GM18508 (cell line): ENCODE data around the gene LLGL2.
"Not testable (repeated sequence)": the region's sequence is repeated elsewhere in the genome, so short reads cannot be mapped to it uniquely, and the experiment has no call there.

Experiments used
- ATAC-seq: cut with Tn5 transposase; IDR thresholded peaks from one replicate; pipeline ENCODE4 v1.9.1; 2021; ENCODE audit warnings: moderate number of reproducible peaks; ENCODE audit not compliant: insufficient read depth, unreplicated experiment

The LLGL2 gene

DNA sequence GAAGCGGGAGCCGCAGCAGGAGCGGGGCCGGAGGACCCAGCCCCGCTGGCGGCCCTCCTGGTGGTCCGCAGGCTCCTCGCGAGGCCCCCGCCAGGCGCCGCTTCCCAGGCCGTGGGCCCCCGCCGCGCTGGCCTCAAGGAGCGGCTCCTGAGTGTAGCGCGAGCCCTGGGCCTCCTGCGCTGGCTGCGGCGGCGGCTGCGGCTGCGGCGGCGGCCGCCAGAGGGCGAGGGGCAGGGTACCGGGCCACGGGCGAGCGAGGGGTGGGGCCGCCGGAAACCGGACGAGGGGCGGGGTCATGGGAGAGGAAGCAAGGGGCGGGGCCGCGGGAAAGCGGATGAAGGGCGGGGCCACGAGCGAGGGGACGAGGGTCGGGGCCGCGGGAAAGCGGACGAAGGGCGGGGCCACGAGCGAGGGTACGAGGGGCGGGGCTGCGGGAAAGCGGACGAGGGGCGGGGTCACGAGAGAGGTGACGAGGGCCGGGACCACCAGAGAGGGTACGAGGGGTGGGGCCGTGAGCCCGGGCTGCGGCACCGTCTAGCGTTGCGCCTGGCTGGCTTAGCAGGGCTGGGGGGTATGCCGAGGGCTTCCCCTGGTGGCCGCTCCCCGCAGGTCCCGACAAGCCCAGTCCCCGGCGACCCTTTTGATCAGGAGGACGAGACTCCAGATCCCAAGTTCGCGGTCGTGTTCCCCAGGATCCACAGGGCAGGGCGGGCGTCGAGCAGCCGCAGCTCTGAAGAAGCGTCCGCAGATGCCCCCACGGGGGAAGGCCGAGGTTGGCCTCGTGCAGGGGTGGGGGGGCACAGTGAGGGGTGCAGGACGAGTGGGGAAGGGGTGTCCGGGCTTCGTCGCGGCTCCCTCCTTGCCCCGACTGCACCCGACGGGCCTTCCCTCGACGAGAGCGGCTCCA lies 63.8 kb downstream of the LLGL2 start:
- ATAC-seq = no peak

DNA sequence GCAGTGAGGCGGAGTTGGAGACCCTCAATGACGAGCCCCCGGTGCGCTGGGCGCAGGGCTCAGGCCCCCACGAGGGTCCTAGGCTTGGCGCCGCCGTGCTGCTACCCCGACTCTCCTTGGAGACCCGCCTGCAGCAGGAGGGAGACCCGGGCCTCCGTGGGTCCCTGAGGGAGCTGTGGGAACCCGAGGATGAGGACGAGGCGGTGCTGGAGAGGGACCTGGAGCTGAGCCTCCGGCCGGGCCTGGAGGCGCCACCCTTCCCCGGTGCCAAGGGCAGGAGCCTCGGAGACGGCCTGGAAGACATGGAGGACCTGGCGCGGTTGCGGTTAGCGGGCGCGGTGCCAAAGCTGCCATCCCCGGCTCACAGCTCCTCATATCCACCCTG lies 64.4 kb downstream of the LLGL2 start:
- ATAC-seq = no peak

DNA sequence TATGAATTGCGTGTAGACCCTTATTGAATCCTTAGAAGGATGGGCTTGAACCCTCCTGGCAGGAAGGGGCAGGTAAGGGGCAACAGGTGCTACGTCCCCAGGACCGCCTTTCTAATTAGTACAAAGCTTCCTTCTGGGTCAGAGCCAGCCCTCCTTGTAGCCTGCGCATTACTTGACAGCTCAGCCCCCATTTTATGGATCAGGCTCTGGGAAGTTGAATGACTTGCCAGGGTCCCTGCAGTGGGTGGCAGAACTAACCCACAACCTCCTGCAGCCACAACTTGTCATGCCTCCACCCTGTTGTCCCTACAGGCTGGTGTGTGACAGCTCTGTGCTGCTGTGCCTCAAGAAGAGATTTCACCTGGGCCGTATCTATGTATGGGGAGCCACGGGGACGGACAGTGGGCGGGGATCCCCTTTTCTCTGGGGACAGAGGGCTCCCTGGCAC lies 64.8 kb downstream of the LLGL2 start:
- no peak for ATAC-seq

DNA sequence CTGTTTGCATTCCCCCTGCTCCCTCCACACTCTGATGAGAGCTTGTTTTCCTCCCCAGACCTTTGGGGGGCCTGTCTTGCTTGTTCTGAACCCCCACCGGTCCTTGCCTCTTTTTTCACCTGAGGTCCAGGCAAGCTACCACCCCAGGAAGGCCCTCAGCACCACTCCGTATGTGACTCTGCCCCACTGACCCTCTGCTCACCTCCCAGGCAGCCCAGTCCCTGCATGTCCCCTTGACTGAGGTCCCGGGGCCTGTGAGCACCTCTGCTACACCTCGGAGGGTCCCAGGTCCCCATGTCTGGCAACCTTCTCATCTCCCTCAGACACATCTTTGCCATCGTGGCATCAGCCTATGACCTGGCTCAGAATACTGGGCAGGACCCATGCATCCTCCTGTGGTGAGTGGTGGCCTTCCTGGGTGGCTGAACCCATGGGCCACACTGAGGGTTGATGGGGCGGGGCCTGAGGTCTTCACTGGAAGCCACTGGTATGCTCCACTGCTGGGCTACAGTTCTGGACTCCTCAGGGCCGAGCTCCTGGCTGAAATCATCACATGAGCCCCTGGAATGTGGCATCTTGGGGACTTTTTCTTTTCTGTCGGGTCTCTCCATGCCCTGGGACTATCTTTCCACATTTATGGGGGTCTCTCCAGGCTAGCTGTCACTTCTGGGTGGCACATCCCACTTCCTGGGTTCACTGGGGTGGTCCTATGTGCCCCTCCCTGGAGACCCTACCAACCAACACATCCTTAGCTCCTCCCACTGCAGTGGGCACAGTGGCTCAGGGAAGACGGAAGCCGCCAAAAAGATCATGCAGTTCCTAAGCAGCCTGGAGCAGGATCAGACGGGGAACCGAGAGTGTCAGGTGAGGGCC lies 65.6 kb downstream of the LLGL2 start:
- ATAC-seq = no peak

DNA sequence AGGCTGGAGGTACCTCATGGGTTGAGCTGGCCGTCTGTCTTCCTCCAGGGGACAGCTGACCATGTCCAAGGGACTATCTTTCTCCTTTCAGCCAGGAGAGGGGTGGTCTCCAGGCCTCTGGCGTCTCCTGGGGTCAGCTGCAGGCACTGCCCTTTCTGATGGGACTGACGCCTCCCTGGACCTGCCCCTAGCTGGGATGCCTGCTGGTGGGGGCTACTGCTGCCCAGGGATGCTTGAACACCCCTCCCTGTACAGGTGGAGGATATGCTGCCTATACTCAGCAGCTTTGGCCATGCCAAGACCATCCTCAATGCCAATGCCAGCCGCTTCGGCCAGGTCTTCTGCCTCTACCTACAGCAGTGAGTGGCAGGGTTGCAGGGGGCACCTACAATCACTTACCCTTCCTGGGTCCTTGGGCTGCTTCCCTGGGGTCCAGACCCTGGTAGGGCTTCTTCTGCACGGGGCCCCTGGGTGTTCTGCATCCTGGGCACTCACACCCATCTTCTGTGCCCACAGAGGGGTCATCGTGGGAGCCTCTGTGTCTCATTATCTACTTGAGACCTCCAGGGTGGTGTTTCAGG lies 66.3 kb downstream of the LLGL2 start:
- no peak for ATAC-seq

DNA sequence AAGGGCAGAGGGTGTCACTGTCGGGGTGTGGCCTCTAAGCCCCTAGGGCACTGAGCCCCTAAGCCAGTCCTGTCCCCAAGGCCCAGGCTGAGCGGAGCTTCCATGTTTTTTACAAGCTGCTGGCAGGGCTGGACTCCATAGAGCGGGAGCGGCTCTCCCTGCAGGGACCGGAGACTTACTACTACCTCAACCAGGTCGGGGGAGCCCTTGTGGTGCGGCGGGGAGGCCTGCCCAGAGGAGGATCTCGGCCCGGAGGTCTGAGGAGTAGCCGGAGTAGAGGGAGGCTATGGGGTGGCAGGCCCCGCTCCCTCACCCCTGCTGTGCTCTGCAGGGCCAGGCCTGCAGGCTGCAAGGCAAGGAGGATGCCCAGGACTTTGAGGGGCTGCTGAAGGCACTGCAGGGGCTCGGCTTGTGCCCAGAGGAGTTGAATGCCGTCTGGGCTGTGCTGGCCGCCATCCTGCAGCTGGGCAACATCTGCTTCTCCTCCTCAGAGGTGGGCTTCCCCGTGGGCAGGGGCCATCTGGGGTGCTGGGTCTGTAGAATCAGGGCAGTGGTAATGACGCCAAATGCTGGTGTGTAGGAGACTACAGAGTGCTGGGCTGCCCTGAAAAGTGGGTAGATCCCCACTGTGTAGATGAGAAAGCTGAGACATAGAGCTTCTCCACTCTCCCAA lies 67.0 kb downstream of the LLGL2 start:
- ATAC-seq = no peak

DNA sequence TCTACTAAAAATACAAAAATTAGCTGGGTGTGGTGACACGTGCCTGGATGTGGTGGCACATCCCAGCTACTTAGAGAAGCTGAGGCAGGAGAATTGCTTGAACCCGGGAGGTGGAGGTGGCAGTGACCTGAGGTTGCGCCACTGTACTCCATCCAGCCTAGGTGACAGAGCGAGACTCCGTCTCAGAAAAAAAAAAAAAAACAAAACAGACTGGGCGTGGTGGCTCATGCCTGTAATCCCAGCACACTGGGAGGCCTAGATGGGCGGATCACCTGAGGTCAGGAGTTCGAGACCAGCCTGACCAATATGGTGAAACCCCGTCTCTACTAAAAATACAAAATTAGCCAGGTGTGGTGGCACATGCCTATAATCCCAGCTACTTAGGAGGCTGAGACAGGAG lies 67.9 kb downstream of the LLGL2 start:
- not testable (repeated sequence) for ATAC-seq

DNA sequence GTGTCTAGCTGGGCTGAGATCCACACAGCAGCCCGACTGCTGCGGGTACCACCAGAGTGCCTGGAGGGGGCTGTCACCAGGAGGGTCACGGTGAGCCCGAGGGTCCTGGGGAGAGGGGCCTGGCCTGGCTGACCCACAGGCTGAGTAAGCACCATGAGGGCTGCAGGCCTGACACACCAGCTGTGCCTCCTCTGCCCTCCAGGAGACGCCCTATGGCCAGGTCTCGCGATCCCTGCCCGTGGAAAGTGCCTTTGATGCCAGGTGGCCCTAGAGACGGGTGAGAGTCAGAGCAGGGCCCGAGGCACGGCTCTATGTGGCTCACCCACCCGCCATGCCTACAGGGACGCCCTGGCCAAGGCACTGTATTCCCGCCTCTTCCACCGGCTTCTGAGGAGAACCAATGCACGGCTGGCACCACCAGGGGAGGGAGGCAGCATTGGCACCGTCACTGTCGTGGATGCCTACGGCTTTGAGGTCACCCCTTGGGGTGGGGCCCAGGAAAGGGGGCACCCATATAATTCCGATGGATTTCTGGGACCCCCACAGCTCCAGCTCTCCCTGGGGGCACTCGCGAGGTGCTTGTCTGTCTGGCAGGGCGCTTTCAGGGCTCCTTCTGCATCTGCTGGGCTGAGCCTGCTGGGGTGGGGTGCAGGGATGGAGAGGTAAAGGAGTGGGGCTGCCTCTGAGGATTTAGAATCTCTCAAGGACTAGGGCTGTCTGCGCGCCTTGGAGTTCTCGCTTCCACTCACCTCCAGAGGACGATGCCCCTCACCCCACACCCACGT lies 69.2 kb downstream of the LLGL2 start:
- no peak for ATAC-seq

DNA sequence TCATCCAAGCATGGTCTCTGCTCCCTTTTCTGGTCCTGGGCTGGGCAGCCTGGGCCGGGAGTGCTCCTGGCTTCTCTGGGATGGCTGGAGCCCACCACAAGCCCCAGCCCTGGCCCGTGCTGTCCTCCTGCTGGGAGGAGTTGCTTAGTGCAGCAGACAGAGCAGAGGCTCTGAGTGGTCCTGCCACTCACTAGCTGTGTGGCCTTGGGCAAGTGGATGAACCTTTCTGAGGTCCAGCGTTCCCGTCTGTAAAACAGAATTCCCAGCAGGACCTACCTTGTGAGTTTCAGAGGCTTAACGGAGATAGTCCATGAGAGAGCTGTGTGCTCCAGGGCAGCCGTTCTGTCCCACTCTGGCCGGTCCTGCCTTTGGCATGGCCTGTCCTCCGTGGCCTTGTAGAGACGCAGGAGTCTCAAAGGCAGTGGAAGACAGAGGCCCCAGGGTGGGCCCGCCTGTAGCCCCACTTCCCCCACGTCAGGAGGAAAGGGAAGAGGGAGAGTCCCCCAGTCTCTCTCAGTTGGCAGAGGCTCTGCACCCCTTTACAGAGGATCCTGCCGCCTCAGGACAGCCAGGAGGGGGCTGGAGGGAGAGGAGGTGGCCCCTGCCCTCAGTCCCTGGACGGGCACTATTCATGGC lies 69.9 kb downstream of the LLGL2 start:
- ATAC-seq = no peak

DNA sequence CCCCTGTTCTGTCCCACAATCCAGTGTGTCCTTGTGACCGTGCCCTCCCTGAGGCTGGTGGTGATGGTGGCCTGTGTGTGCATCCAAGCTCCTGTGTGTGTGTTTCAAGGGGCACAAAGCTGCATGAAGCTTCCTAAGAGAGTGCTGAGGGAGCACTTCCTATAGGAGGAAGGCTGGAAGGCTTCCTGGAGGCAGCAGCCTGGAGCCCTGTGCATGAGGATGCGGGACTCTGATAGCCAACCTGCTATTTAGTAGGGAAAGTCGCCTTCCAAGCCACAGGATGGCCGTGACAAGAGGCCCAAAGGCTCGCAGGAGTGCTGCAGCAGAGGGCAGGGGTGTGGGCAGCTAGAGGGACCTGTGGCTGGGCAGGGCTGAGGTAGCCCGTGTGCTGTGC lies 70.4 kb downstream of the LLGL2 start:
- no peak for ATAC-seq

DNA sequence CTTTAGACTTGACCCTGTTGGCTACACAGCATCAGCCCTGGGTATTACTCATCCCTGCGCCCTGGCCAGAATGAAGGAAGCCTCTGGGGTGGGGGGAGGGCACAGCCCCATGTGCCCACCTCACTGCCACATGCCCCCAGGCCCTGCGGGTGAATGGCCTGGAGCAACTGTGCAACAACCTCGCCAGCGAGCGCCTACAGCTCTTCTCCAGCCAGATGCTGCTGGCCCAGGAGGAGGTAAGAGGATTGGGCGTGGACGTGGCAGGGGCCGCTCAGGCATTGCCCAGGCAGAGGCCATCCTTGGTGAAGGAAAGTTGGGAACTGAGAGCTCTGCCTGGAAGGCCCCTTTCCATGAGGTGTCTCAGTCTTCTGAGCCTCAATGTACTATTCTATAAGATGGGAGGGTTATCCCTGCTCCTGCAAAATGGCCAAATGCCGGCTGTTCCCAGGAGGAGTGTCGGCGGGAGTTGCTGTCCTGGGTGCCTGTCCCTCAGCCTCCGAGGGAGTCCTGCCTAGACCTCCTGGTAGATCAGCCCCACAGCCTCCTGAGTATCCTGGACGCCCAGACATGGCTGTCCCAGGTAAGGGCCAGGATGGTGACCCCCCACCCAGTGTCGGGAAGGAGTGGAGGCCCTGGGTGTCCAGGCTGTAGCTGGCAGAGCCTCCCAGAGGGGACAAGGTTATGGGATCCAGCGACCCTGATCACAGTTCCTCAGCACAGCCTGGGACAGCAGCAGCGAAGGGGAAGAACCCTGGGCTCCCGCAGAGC lies 71.0 kb downstream of the LLGL2 start:
- no peak for ATAC-seq

DNA sequence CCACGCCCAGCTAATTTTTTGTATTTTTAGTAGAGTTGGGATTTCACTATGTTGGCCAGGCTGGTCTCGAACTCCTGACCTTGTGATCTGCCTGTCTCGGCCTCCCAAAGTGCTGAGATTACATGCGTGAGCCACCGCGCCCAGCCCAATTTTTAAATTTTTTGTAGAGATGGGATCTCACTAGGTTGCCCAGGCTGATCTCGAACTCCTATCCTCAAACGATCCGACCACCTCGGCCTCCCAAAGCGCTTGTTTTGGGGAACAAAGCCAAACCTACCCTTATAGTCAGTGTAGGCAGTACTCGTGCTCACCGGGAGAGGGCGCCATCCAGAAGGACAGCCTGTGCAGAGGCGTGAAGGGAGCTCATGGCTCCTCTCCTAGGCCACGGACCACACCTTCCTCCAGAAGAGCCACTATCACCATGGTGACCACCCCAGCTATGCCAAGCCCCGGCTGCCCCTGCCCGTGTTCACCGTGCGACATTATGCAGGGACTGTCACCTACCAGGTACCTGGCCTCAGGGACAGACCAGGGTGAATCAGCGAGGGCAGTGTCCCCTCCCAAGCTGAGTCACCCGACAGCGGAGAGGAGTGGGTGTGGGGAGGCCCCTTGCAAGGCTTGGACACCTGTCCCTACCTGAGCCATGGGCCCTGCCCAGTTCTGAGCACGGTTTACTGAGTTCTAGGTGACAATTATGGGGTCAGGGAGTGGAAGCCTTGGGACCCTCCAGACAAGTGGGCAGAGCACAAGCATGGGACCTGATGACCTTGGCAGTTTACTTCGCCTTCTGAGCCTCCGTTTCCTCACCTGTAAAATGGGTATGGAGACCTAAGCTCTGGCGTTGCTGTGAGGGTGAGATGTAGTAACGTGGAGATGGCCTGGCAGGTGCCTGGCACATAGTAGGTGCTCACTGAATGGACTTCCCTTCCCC lies 75.8 kb downstream of the LLGL2 start:
- ATAC-seq = no peak

DNA sequence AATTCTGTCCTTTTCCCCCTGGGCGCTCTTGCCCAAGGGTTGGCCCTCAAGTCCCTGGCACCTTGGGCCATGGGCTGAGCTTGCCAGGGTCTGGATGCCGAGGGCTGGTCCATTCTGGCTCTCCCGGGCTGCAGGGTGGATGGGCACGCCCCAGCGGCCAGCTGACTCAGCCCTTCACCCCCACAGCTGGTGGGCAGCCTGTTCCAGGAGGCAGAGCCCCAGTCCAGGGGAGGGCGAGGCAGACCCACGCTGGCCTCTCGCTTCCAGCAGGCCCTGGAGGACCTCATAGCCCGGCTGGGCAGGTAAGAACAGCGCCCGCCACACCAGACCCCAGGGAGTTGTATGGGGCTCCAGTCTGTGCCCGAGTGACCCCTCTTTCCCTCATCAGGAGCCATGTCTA lies 77.1 kb downstream of the LLGL2 start:
- ATAC-seq = no peak

DNA sequence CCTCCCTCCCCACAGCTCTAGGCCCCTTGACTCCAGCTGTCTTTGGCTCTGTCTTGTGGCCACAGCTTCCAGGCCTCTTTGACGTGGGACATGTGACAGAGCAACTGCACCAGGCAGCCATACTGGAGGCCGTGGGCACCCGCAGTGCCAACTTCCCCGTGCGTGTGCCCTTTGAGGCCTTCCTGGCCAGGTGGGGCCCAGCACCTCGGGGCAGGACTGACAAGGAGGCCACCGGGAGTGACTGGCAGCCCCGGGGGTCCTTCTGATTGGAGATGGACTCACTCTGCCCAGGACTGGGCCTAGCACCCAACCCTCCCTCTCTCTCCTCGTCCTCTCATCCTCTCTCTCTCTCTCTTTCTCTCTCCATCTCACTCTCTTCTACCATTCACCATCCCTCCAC lies 77.6 kb downstream of the LLGL2 start:
- ATAC-seq = no peak

DNA sequence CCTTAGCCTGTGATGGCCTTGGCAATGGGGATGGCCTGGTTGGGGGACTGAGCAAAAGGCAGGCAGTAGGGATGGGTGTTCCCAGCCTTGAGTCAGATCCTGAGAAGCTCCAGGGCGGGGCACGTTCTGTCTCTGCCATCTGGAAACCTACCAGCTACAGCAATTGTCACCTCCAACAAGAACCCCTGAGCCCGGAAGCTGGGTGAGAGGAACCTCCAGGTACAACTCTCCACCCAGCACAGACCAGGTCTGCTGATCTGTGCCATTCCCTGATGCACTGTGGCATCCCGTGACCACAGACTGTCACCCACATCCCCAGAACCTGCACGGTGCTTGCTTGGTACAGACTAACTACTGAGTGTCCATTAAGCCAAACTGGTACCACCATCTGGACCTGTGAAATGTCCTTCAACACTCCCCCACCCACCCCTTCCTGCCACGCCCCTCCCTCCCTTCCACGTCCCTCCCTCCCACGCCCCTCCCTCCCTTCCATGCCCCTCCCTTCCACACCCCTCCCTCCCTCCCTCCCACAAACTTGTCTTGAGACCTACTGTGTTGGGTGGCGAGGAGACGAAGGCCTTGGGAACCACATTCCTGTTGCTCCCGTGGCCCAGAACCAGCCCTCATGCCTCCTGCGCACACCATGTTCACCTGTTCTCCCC lies 78.7 kb downstream of the LLGL2 start:
- no peak for ATAC-seq

DNA sequence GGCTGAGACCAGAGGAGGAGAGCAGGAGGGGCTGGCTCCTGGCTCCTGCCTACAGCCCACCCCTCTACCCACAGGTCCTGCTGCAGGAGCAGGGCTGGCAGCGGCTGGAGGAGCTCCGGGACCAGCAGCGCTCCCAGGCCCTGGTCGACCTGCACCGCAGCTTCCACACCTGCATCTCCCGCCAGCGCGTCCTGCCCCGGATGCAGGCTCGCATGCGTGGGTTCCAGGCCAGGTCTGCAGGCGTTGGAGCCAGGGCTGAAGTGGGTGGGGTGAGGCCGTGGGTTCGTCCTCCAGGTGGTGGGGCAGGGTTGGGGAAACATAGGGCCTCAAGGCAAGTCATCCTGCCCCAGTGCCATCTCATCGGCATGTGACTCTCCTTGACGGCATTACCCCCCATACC lies 80.3 kb downstream of the LLGL2 start:
- ATAC-seq = no peak

DNA sequence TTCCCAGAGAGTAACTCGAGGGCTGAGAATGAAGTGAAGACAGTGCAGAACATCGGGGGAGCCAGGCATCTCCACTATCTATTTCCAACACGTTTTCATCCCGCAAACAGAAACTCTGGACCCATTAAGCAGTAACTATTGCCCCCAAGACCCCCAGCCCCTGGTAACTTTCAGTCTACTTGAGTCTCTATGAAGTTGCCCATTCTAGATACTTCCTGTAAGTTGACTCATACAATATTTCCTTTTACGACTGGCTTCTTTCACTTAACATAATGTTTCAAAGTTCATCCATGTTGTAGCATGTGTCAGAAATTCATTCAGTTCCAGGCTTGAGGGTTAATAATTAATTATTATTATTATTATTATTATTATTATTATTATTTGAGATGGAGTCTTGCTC lies 81.6 kb downstream of the LLGL2 start:
- ATAC-seq = no peak
